ENCODE data around the gene RYR2.
"Not testable (repeated sequence)": the region's sequence is repeated elsewhere in the genome, so short reads cannot be mapped to it uniquely, and the experiment has no call there.

The RYR2 gene

DNA sequence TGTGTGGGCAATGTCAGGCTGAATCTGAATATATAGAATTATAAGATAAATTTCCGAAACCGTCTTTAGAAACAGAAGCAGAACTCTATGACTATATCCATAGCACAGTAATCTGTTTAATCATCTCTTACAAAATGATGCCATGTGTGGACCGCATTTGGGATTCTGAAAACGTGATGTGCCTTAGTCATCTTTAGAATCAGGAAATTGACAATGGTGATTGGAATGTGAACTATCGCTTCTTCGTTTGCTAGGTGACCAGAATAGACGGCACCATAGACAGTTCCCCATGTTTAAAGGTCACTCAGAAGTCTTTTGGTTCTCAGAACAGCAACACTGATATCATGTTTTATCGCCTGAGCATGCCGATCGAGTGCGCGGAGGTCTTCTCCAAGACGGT lies 548.4 kb downstream of the RYR2 start:
- DNase-seq (ENCODE audit: low spot score) = no peak
- no peak for TF ChIP-seq CTCF (IDR thresholded peaks at IDR 0.05)

GRCh38 chr1:237591353-237591752 lies 549.4 kb downstream of the RYR2 start:
- DNase-seq (ENCODE audit: low spot score) = no peak
- no peak overlapping the region for H3K4me3 ChIP-seq
- TF ChIP-seq CTCF (IDR thresholded peaks at IDR 0.05) = no peak
- no peak overlapping the region for H3K27ac ChIP-seq

More for the DNA sequence above, 548.4 kb downstream of the RYR2 start:
- Histone ChIP-seq H3K27ac (no peak overlapping the region), H3K4me3 (no peak overlapping the region)

- not testable (repeated sequence) for DNase-seq (ENCODE audit: low spot score); H3K27ac ChIP-seq; H3K4me3 ChIP-seq
These were observed 561.1 kb downstream of the RYR2 start for GRCh38 chr1:237603036-237603568.

DNA sequence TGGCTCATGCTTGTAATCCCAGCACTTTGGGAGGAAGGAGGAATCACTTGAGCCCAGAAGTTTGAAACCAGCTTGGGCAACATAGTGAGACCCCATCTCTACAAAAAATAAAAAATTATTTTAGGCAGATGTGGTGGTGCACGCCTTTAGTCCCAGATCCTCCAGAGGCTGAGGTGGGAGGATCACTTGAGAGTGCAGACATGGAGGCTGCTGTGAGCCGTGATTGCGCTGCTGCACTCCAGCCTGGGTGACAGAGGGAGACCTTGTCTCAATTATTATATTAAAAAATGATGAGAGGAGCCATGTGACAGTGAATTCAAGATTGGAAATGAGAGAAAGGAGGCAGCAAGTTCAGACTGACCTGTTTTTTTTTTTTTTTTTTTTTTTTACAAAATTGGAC lies 566.4 kb downstream of the RYR2 start:
- DNase-seq (ENCODE audit: low spot score) = no peak
- Histone ChIP-seq H3K4me3 (no peak overlapping the region), H3K27ac (no peak overlapping the region)
- TF ChIP-seq CTCF (IDR thresholded peaks at IDR 0.05) = no peak

DNA sequence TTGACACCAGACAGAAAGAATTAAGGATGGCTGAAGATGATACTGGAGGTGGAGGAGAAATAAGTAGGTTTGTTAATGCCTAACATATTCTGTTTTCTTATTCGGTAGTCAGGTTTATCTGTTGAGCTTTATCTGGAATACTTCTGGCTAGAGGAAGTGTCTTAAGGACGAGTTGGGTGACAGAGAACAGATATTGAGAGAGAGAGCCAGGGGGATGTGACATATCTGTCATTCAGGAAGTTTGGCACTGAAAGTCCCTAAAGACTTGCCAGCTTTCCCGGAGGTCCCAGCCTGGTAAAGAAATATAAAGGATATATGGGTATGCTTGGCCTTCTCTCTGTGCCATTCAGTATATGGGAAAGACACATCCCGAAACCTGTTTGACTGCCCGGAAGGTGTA lies 568.2 kb downstream of the RYR2 start:
- DNase-seq (ENCODE audit: low spot score) = no peak
- Histone ChIP-seq H3K27ac (no peak overlapping the region), H3K4me3 (no peak overlapping the region)
- no peak for TF ChIP-seq CTCF (IDR thresholded peaks at IDR 0.05)

DNA sequence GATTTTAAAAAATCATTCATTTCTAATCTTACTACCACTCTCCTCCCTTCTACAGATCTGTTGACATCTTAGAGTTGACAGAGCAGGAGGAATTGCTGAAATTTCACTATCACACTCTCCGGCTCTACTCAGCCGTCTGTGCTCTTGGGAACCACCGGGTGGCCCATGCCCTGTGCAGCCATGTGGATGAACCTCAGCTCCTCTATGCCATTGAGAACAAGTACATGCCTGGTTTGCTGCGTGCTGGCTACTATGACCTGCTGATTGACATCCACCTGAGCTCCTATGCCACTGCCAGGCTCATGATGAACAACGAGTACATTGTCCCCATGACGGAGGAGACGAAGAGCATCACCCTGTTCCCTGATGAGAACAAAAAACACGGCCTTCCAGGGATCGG lies 572.0 kb downstream of the RYR2 start:
- DNase-seq (ENCODE audit: low spot score) = no peak
- TF ChIP-seq CTCF (IDR thresholded peaks at IDR 0.05) = no peak
- no peak overlapping the region for H3K4me3 ChIP-seq
- H3K27ac ChIP-seq = no peak overlapping the region

- TF ChIP-seq CTCF (IDR thresholded peaks at IDR 0.05) = no peak
- H3K27ac ChIP-seq = no peak overlapping the region
- no peak for DNase-seq (ENCODE audit: low spot score)
These were observed 577.6 kb downstream of the RYR2 start for GRCh38 chr1:237619553-237619952.

DNA sequence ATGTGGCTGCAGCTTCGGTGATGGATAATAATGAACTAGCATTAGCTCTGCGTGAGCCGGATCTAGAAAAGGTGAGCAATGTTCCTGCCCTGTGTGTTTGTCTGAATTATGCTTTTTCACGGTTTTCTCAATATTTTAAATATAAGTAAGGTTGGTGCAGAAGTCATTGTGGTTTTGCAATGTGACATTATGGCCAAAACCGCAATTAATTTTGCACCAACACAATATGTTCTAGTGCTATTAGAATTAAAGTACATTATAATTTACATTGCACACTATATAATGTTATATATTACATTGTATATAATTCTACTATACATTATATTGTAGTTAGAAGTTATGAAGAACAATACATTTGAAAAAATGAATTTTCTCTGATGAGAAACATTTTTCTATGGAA lies 592.9 kb downstream of the RYR2 start:
- TF ChIP-seq CTCF (IDR thresholded peaks at IDR 0.05) = no peak
- H3K4me3 ChIP-seq = no peak overlapping the region
- no peak overlapping the region for H3K27ac ChIP-seq

More at GRCh38 chr1:237619553-237619952, 577.6 kb downstream of the RYR2 start:
- H3K4me3 ChIP-seq = no peak overlapping the region

More for the DNA sequence above, 592.9 kb downstream of the RYR2 start:
- no peak for DNase-seq (ENCODE audit: low spot score)
